GM10266 (cell line): Measurements from ENCODE around the gene RPL32.

Experiments
- DNase-seq: peaks from one replicate; pipeline ENCODE4 v3.0.0; 2012; ENCODE audit errors: extremely low spot score
- CTCF ChIP-seq: IDR thresholded peaks from 2 replicates; pipeline ENCODE4 v1.5.1; 2012; ENCODE audit warnings: mild to moderate bottlenecking, low read depth; ENCODE audit not compliant: control insufficient read depth, insufficient read depth; ENCODE audit errors: missing control alignments

The RPL32 gene

DNA sequence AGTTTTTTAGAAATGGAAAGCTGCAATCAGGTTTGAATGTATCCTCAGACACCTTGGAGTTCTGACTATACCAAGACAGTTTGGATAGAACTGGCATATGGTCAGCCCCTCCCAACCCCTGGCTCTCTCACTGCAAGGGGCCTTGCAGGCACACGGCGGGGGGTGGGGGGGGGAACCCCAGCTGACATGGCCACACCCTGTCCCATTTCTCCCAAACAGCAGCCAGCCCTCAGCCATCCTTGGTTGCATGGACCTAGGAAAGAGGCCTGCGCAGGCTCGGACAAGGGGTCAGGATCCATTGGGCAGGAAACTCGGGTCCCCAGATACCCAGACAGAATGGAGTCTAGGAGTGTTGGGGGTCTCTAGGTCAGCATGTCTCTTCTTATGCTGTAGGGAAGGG, 30.4 kb downstream of the RPL32 start:
- TF ChIP-seq CTCF = no peak
- DNase-seq = no peak

GRCh38 chr3:12810013-12810780, 31.2 kb downstream of the RPL32 start:
- DNase-seq = peak; percentile 99
- TF ChIP-seq CTCF = peak; percentile 61

- no peak for TF ChIP-seq CTCF
- DNase-seq = no peak
These were observed 31.9 kb downstream of the RPL32 start for GRCh38 chr3:12809435-12809834.

DNA sequence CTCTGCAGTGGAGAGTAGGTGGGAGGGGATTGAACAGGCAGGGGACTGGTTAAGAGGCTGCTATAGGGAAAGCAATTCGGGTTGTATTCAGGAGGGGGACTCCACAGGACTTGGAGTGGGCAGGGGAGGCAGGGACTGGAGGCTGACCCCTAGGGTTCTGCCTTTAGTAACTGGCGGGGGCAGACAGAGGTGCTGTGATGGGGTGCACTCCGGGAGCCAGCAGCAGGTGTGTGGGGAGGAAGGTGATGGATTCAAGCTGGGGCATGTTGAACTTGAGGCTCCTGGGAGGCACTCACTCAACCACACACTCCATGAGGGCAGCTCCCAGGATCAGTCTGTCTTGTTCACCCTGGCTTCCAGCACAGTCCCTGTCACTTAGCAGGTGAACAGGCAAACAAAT, 32.4 kb downstream of the RPL32 start:
- DNase-seq = no peak
- TF ChIP-seq CTCF = no peak

DNA sequence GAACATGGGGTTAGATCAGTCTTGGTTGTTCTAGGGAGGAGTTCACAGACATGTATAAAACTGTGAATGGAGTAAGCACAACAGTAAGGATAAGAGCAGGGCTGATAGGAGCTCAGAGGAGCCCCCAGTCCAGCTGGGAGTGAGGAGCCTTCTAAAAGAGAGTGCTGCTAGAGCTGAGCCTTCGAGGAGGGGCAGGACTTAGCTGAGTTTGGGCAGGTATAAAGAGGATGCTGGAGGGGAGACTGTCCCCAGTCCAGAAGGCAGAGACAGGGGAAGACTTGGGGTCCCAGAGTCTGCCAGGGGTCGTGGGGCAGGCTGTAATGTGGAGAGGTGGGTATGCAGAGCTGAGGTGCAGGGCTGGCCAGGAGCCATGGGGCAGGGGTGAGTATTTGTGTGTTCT, 32.8 kb downstream of the RPL32 start:
- no peak for TF ChIP-seq CTCF

GRCh38 chr3:12807601-12808359, 33.6 kb downstream of the RPL32 start:
- TF ChIP-seq CTCF = no peak
- DNase-seq = no peak

More for the DNA sequence above, 32.8 kb downstream of the RPL32 start:
- DNase-seq = no peak

GRCh38 chr3:12807066-12807465, 34.3 kb downstream of the RPL32 start:
- DNase-seq = no peak
- TF ChIP-seq CTCF = no peak
